ENCODE measurements around the gene NHEJ1.

DNA sequence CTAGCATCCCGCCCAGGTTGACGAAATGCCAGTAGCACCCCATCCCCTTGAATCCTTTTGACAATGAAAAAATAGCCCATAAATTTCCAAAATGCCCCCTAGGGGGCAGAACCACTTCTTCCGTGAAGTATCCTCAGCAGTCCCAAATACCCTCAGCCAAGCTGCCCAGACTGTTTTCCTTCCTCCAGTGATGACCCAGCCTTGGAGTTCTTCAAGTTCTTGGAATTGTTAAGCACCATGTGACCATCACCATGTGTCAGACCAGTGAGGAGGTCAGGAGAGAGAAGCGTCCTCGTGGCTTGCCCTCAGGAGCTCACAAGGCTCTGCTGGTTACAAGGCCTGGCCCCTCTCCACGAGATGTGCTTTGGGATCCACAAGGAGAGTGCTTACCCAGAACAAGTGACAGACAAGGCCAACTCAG lies 10.6 kb upstream of the NHEJ1 start:
- no peak for TF ChIP-seq ZNF274 (IDR thresholded peaks at IDR 0.05; ENCODE audit: low read depth, low read length)
- no peak for TF ChIP-seq YY1 (IDR thresholded peaks at IDR 0.05; ENCODE audit: insufficient read depth, insufficient read length)
